ENCODE results near the gene ALG14. TPM values are rescaled to one million over a fixed set of nuclear protein-coding genes. Genes with fewer than 3 reads are reported as not detected.

ALG14 gene
- total RNA-seq, 2 experiments from 2014 or later, result 2.5 to 2.9 TPM

- no peak for ATAC-seq
These were observed 5.7 kb downstream of the ALG14 start for GRCh38 chr1:95067062-95067461.

GRCh38 chr1:95061445-95062006, 11.2 kb downstream of the ALG14 start:
- Mint-ChIP-seq H3K27ac (no peak overlapping the region), H3K36me3 (ENCODE audit: low read depth) (peaks cover 26% of the 10 kb centered on the region), H3K27me3 (no peaks in the 10 kb centered on the region), H3K4me3 (no peak overlapping the region), H3K4me1 (ENCODE audit: low read depth) (no peaks in the 10 kb centered on the region), H3K9me3 (no peaks in the 10 kb centered on the region)
- ChIA-PET POLR2A (interaction anchor here (0.7 to 0.9 kb wide), 2 partner anchors 19 to 52 kb away, joined by 3 read pairs; no protein-coding TSS in a partner anchor), CTCF (interaction anchor here (1.0 kb wide), 2 partner anchors 18 to 206 kb away, joined by 3 to 5 read pairs; no protein-coding TSS in a partner anchor)
- DNase-seq (no peak), ATAC-seq (no peak)
- intact Hi-C loops (cut with micrococcal nuclease), result no loop called here
- no peak for TF ChIP-seq CTCF (IDR thresholded peaks at IDR 0.05)

More at GRCh38 chr1:95067062-95067461, 5.7 kb downstream of the ALG14 start:
- Mint-ChIP-seq H3K9me3 (no peaks in the 10 kb centered on the region), H3K4me3 (no peak overlapping the region), H3K27me3 (no peaks in the 10 kb centered on the region), H3K4me1 (ENCODE audit: low read depth) (peaks cover 7% of the 10 kb centered on the region), H3K27ac (no peak overlapping the region), H3K36me3 (ENCODE audit: low read depth) (peaks cover 26% of the 10 kb centered on the region)
- intact Hi-C loops (cut with micrococcal nuclease), result no loop called here
- CTCF ChIA-PET, result interaction anchor here (0.9 to 1.3 kb wide), 2 partner anchors 17 to 24 kb away, joined by 3 to 5 read pairs; no protein-coding TSS in a partner anchor
- POLR2A ChIA-PET, result no interaction called here
- TF ChIP-seq CTCF (IDR thresholded peaks at IDR 0.05), result no peak
- no peak for DNase-seq

GRCh38 chr1:95058974-95059373, 13.8 kb downstream of the ALG14 start:
- Mint-ChIP-seq H3K4me3 (no peak overlapping the region), H3K27ac (no peak overlapping the region), H3K9me3 (no peaks in the 10 kb centered on the region), H3K4me1 (ENCODE audit: low read depth) (no peaks in the 10 kb centered on the region), H3K27me3 (no peaks in the 10 kb centered on the region), H3K36me3 (ENCODE audit: low read depth) (peaks cover 19% of the 10 kb centered on the region)
- POLR2A ChIA-PET, result no interaction called here
- ATAC-seq, result no peak
- CTCF ChIA-PET, result no interaction called here
- DNase-seq, result no peak
- no peak for TF ChIP-seq CTCF (IDR thresholded peaks at IDR 0.05)
- intact Hi-C loops (cut with micrococcal nuclease), result no loop called here

GRCh38 chr1:95057351-95057750, 15.4 kb downstream of the ALG14 start:
- no peaks in the 10 kb centered on the region for H3K9me3 Mint-ChIP-seq
- DNase-seq, result no peak
- no peaks in the 10 kb centered on the region for H3K27me3 Mint-ChIP-seq
- H3K27ac Mint-ChIP-seq, result no peak overlapping the region
- ChIA-PET POLR2A (no interaction called here), CTCF (no interaction called here)
- TF ChIP-seq CTCF (IDR thresholded peaks at IDR 0.05), result no peak
- intact Hi-C loops (cut with micrococcal nuclease), result no loop called here
- H3K36me3 Mint-ChIP-seq (ENCODE audit: low read depth), result peaks cover 3% of the 10 kb centered on the region
- H3K4me1 Mint-ChIP-seq (ENCODE audit: low read depth), result no peaks in the 10 kb centered on the region
- no peak for ATAC-seq
- no peak overlapping the region for H3K4me3 Mint-ChIP-seq

- Mint-ChIP-seq H3K4me3 (no peak overlapping the region), H3K9me3 (no peaks in the 10 kb centered on the region), H3K36me3 (ENCODE audit: low read depth) (no peaks in the 10 kb centered on the region), H3K4me1 (ENCODE audit: low read depth) (no peaks in the 10 kb centered on the region), H3K27ac (no peak overlapping the region), H3K27me3 (no peaks in the 10 kb centered on the region)
- POLR2A ChIA-PET, result no interaction called here
- intact Hi-C loops (cut with micrococcal nuclease), result no loop called here
- DNase-seq (no peak), ATAC-seq (no peak)
- CTCF ChIA-PET, result interaction anchor here (3.8 kb wide), 1 partner anchor 196 kb away, joined by 23 read pairs; no protein-coding TSS in a partner anchor
- no peak for TF ChIP-seq CTCF (IDR thresholded peaks at IDR 0.05)
These were observed 22.8 kb downstream of the ALG14 start for GRCh38 chr1:95049935-95050334.
